ENCODE measurements around the gene GTPBP8. TPM values are rescaled to one million over a fixed set of nuclear protein-coding genes. Genes with fewer than 3 reads are reported as not detected.
A peak's percentile ranks its signal among the peaks of the same experiment; 100 is the strongest.

The GTPBP8 gene
- total RNA-seq, 1 experiment from 2014 or later: 16.4 TPM

GRCh38 chr3:113051302-113051711, 60.5 kb downstream of the GTPBP8 start:
- Histone ChIP-seq H3K9me2 (ENCODE audit: insufficient read depth) (no peaks in the 10 kb centered on the region), H3K27ac (ENCODE audit: low read depth, low read length) (no peak overlapping the region), H3K4me3 (replicated peaks in 1 of 2; ENCODE audit: low read depth in 1 of 2, low read length in 2 of 2) (no peak overlapping the region), H4K20me1 (ENCODE audit: insufficient read depth) (no peaks in the 10 kb centered on the region), H3K9me3 (ENCODE audit: control insufficient read depth in 1 of 2, insufficient read depth in 1 of 2, low read depth in 1 of 2, low read length in 2 of 2) (no peaks in the 10 kb centered on the region), H3K4me1 (ENCODE audit: control insufficient read depth in 1 of 2, insufficient read depth in 2 of 2, low read length in 2 of 2) (peaks cover 3 to 8% of the 10 kb centered on the region in 2 experiments; a peak in 2 of 4 replicates), H3K36me3 (ENCODE audit: control insufficient read depth in 1 of 2, insufficient read depth in 2 of 2, low read length in 2 of 2) (no peaks in the 10 kb centered on the region), H3K79me2 (ENCODE audit: insufficient read depth, low read length) (no peaks in the 10 kb centered on the region), H3K4me2 (ENCODE audit: low read length) (peak overlapping the region; percentile 50), H3K27me3 (ENCODE audit: insufficient read depth, low read length) (no peaks in the 10 kb centered on the region), H3K9ac (ENCODE audit: low read length) (no peak overlapping the region), H2AFZ (ENCODE audit: low read depth, low read length, poor library complexity, severe bottlenecking) (peak overlapping the region; percentile 98)
- DNase-seq (ENCODE audit: low read depth, low spot score) (peak; percentile 71), ATAC-seq (peak; percentile 96)
- TF ChIP-seq SP1 (IDR thresholded peaks at IDR 0.05; ENCODE audit: low read depth) (no peak), CTCF (IDR thresholded peaks at IDR 0.05 in 2 of 3, conservative IDR thresholded peaks at IDR 0.05 in 1 of 3; ENCODE audit: borderline replicate concordance in 1 of 3, insufficient read depth in 1 of 3, low read depth in 2 of 3, low read length in 2 of 3) (peak; percentile 79 to 95 (median 91)), RAD21 (IDR thresholded peaks at IDR 0.05; ENCODE audit: low read depth) (peak; percentile 96), REST (IDR thresholded peaks at IDR 0.05; ENCODE audit: low read depth) (no peak), ATF3 (IDR thresholded peaks at IDR 0.05) (no peak), FOSL1 (IDR thresholded peaks at IDR 0.05; ENCODE audit: low read depth) (peak; percentile 73), ELF1 (IDR thresholded peaks at IDR 0.05; ENCODE audit: borderline replicate concordance, low read depth) (no peak), CBX3 (IDR thresholded peaks at IDR 0.05; ENCODE audit: low read depth) (peak; percentile 57), MAX (IDR thresholded peaks at IDR 0.05) (peak; percentile 96), EZH2phosphoT487 (IDR thresholded peaks at IDR 0.05; ENCODE audit: borderline replicate concordance) (no peak), YY1 (IDR thresholded peaks at IDR 0.05; ENCODE audit: extremely low read depth, insufficient replicate concordance, low read depth, low read length) (no peak), JUND (IDR thresholded peaks at IDR 0.05) (peak; percentile 59), SRF (IDR thresholded peaks at IDR 0.05; ENCODE audit: low read depth) (no peak)
- no TSS peak for BruUV-seq (replicated peaks)
- ChIA-PET CTCF (interaction anchor here (0.6 to 1.0 kb wide), 6 partner anchors 16 to 526 kb away, joined by 3 to 17 read pairs (median 4); no protein-coding TSS in a partner anchor), RAD21 (ENCODE audit: low non-redundant PET in 1 of 2, low total read pairs in 2 of 2, uncharacterized antibody in 2 of 2, unreplicated experiment in 2 of 2) (no interaction called here), POLR2A (no interaction called here)
- intact Hi-C loops (cut with micrococcal nuclease): loop anchor here (1.0 to 5.0 kb wide), 4 partner anchors 86 to 575 kb away; no protein-coding TSS in a partner anchor

Data from HCT116 (cell line).